Measurements from ENCODE around the gene SLC46A1. TPM values are rescaled to one million over a fixed set of nuclear protein-coding genes. Genes with fewer than 3 reads are reported as not detected.

The SLC46A1 gene
- total and polyA plus RNA-seq, 2 of the 13 experiments (the other 11 are each of a cell fraction or from before 2014, with no cell fraction given) = 19.6 to 22.6 TPM

GRCh38 chr17:28367641-28368305 is 38.2 kb downstream of the SLC46A1 start (continued):
- TF ChIP-seq ARNTL (CRISPR knock-in tag; IDR thresholded peaks at IDR 0.05) (0 out of 2 replicates have a peak, but pooled peaks have one; percentile 5), TRAFD1 (CRISPR knock-in tag; IDR thresholded peaks at IDR 0.05; ENCODE audit: borderline replicate concordance) (0 out of 2 replicates have a peak, but pooled peaks have one; percentile 24), SNRNP70 (IDR thresholded peaks at IDR 0.05; ENCODE audit: low read depth, low read length) (no peak), ZNF563 (CRISPR knock-in tag; IDR thresholded peaks at IDR 0.05) (no peak), KAT2B (IDR thresholded peaks at IDR 0.05; ENCODE audit: borderline replicate concordance, low read depth, low read length) (no peak), HBP1 (CRISPR knock-in tag; IDR thresholded peaks at IDR 0.05; ENCODE audit: low read depth) (0 out of 2 replicates have a peak, but pooled peaks have one; percentile 43), NRL (CRISPR knock-in tag; IDR thresholded peaks at IDR 0.05; ENCODE audit: borderline replicate concordance) (0 out of 2 replicates have a peak, but pooled peaks have one; percentile 34), FOSL2 (CRISPR knock-in tag; IDR thresholded peaks at IDR 0.05) (no peak), NONO (IDR thresholded peaks at IDR 0.05) (no peak), NONO (CRISPR knock-in tag; conservative IDR thresholded peaks at IDR 0.05) (no peak), IRX3 (CRISPR knock-in tag; IDR thresholded peaks at IDR 0.05; ENCODE audit: borderline replicate concordance, low read depth) (0 out of 2 replicates have a peak, but pooled peaks have one; percentile 19), CHD4 (IDR thresholded peaks at IDR 0.05; ENCODE audit: borderline replicate concordance, low read length) (0 out of 2 replicates have a peak, but pooled peaks have one; percentile 9), RBM39 (IDR thresholded peaks at IDR 0.05; ENCODE audit: low read depth, low read length, poor library complexity, severe bottlenecking) (peak; percentile 36), BORCS8-MEF2B (CRISPR knock-in tag; IDR thresholded peaks at IDR 0.05) (0 out of 2 replicates have a peak, but pooled peaks have one; percentile 74), ZNF343 (CRISPR knock-in tag; IDR thresholded peaks at IDR 0.05) (0 out of 2 replicates have a peak, but pooled peaks have one; percentile 26), ZXDC (CRISPR knock-in tag; IDR thresholded peaks at IDR 0.05) (no peak), ARNT2 (CRISPR knock-in tag; IDR thresholded peaks at IDR 0.05; ENCODE audit: low read depth) (peak; percentile 2; the same call in 1 of the 2 replicates), NR0B2 (CRISPR knock-in tag; IDR thresholded peaks at IDR 0.05) (0 out of 2 replicates have a peak, but pooled peaks have one; percentile 44), GABPB1 (CRISPR knock-in tag; IDR thresholded peaks at IDR 0.05) (peak; percentile 39; the same call in 1 of the 2 replicates), BRD4 (CRISPR knock-in tag; IDR thresholded peaks at IDR 0.05) (0 out of 2 replicates have a peak, but pooled peaks have one; percentile 13), ZNF556 (CRISPR knock-in tag; IDR thresholded peaks at IDR 0.05; ENCODE audit: borderline replicate concordance) (0 out of 2 replicates have a peak, but pooled peaks have one; percentile 13), SRSF1 (optimal IDR thresholded peaks at IDR 0.05; ENCODE audit: low read depth, low read length) (peak; percentile 10), RBFOX2 (IDR thresholded peaks at IDR 0.05; ENCODE audit: low read depth, low read length) (peak; percentile 58)
